Chondrocyte (in vitro differentiated cells): ENCODE results near the gene GABRB3. TPM values are rescaled to one million over a fixed set of nuclear protein-coding genes. Genes with fewer than 3 reads are reported as not detected.
A peak's percentile ranks its signal among the peaks of the same experiment; 100 is the strongest.

Experiments used
- DNase-seq: peaks from one replicate; pipeline ENCODE4 v3.0.0; 2021; ENCODE audit warnings: mixed read lengths, low spot score
- H3K27ac Mint-ChIP-seq: one replicate; pipeline ENCODE4 v1.8.0; 2021; ENCODE audit warnings: mild to moderate bottlenecking, moderate library complexity, mixed read lengths; ENCODE audit not compliant: unreplicated experiment
- H3K27me3 Mint-ChIP-seq: 2 replicates; pipeline ENCODE4 v1.8.0; 2021; ENCODE audit warnings: low read depth, mixed read lengths
- H3K36me3 Mint-ChIP-seq: 2 replicates; pipeline ENCODE4 v1.8.0; 2021; ENCODE audit warnings: low read depth, mixed read lengths
- H3K4me1 Mint-ChIP-seq: 2 replicates; pipeline ENCODE4 v1.8.0; 2021; ENCODE audit warnings: low read depth, mild to moderate bottlenecking, mixed read lengths
- H3K4me3 Mint-ChIP-seq: one replicate; pipeline ENCODE4 v1.8.0; 2021; ENCODE audit warnings: mild to moderate bottlenecking, moderate library complexity, mixed read lengths; ENCODE audit not compliant: unreplicated experiment
- H3K9me3 Mint-ChIP-seq: 2 replicates; pipeline ENCODE4 v1.8.0; 2021; ENCODE audit warnings: low read depth, mixed read lengths
- total RNA-seq: library from RNA; stranded (reverse); gene quantifications from 3 replicates; pipeline ENCODE4 v1.2.1, GENCODE V29; 2021
- TF ChIP-seq, protein P1 (sequence below): fragments of 200-600 bp; sonication (generic); IDR thresholded peaks from 2 replicates; pipeline ENCODE4 v1.5.0; 2021; ENCODE audit warnings: antibody characterized with exemption, mild to moderate bottlenecking, moderate library complexity

The GABRB3 gene
- total RNA-seq, 1 donor from 2014 or later: 1.6 TPM

DNA sequence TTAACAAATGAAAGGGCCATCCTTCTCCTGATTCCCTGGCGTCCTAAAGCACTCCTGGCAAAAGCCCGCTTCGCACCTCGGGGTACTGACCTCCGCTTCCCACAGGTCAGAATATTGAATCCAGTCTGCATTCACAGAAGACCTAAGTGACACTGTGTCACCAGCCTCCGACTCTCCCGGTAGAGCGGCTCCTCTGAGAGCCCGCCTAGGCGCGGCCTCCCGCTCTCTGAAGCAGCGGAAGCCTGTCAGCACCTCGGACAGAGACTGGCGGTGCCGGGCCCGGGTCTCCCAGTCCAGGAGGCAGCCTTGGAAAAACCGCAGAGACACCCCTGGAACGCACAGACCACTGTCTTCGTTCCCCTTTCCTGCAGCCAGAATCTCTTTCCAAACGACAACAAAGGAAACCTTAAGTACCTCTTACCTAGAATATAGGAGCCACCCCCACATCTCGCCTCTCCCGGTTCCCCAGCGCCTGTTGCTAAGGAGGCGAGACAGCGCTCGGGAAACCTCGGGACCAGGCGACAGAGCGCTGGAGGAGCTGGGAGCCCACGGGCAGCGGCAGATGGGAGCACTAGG, 1.2 kb downstream of the GABRB3 start:
- DNase-seq: no peak
- peaks cover 9% of the 10 kb centered on the region for H3K4me1 Mint-ChIP-seq
- H3K27me3 Mint-ChIP-seq: peaks cover 50% of the 10 kb centered on the region

DNA sequence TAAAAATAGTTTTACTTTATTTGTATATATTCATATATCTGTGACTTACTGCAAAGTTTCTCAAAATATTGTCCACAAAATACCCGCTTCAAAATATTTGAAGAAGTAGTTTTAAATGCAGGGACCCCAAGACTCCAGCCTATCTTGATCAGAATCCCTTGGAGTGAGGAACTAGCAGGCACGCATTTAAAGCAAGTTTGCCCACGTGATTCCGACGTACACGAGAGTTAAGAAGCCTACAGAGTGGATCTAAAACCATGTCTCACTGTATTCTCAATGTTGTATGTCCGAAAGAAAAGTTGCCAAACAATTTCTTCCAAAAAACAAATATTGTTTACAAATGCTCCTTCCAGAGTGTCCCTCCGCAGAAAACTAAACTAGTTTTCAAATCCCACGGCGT, 1.7 kb downstream of the GABRB3 start:
- Mint-ChIP-seq H3K4me1 (peaks cover 9% of the 10 kb centered on the region), H3K27me3 (peaks cover 50% of the 10 kb centered on the region)
- TF ChIP-seq, protein P1, sequence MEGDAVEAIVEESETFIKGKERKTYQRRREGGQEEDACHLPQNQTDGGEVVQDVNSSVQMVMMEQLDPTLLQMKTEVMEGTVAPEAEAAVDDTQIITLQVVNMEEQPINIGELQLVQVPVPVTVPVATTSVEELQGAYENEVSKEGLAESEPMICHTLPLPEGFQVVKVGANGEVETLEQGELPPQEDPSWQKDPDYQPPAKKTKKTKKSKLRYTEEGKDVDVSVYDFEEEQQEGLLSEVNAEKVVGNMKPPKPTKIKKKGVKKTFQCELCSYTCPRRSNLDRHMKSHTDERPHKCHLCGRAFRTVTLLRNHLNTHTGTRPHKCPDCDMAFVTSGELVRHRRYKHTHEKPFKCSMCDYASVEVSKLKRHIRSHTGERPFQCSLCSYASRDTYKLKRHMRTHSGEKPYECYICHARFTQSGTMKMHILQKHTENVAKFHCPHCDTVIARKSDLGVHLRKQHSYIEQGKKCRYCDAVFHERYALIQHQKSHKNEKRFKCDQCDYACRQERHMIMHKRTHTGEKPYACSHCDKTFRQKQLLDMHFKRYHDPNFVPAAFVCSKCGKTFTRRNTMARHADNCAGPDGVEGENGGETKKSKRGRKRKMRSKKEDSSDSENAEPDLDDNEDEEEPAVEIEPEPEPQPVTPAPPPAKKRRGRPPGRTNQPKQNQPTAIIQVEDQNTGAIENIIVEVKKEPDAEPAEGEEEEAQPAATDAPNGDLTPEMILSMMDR: no peak

More for the DNA sequence above, 1.2 kb downstream of the GABRB3 start:
- TF ChIP-seq, protein P1: no peak
- Mint-ChIP-seq H3K9me3 (no peaks in the 10 kb centered on the region), H3K36me3 (peaks cover 1% of the 10 kb centered on the region), H3K4me3 (peak overlapping the region; percentile 70), H3K27ac (no peak overlapping the region)

DNA sequence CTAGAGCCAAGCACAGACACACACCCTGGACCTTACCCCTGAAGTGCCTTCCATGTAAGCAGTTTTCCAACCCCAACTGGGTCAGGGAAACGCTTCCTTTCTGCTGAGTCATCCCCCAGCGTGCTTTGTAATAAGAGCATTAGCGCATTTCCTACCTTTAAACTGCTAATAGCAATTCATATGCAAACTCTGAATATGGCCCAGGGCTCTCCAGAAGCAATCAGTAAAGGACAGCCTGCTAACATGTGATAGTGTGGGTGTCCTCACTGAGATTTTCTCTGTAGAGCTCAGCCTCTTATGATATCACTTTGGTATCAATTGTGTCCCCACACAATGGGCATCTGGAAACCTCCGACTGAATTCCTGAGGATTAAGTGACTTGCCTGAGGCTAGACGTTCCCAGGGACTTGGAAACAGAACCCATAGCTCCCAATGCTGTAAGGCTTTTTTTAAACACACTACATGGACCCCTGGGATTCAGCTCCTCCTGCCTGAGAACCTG, 5.6 kb downstream of the GABRB3 start:
- Mint-ChIP-seq H3K4me3 (no peak overlapping the region), H3K36me3 (no peaks in the 10 kb centered on the region), H3K27me3 (peaks cover 30% of the 10 kb centered on the region), H3K9me3 (no peaks in the 10 kb centered on the region), H3K4me1 (peaks cover 6% of the 10 kb centered on the region), H3K27ac (no peak overlapping the region)
- TF ChIP-seq, protein P1: no peak
- DNase-seq: no peak

More for the DNA sequence above, 1.7 kb downstream of the GABRB3 start:
- Mint-ChIP-seq H3K36me3 (peaks cover 1% of the 10 kb centered on the region), H3K9me3 (no peaks in the 10 kb centered on the region), H3K27ac (no peak overlapping the region), H3K4me3 (no peak overlapping the region)
- DNase-seq: no peak

DNA sequence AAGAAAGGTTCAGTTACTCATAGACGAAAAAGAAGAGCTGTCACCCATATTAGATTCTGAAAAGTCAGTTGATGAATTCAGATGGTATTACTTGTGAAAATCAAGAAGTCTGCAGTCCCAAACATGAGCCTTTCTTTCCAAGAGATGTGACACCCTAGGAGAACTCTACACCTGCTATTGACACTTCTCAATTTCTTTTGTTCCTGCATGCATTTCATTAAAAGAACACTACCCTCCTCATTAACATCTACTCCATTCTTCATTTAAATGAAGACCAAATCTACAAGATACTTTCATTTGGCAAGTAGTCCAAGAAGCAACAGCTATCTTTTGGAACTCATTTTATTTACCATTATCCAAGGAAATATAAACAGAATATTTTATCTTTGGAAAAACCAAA, 6.6 kb downstream of the GABRB3 start:
- no peaks in the 10 kb centered on the region for H3K4me1 Mint-ChIP-seq
- H3K36me3 Mint-ChIP-seq: no peaks in the 10 kb centered on the region
- no peak for DNase-seq
- H3K27me3 Mint-ChIP-seq: peaks cover 23% of the 10 kb centered on the region
- H3K27ac Mint-ChIP-seq: no peak overlapping the region
- no peak overlapping the region for H3K4me3 Mint-ChIP-seq
- H3K9me3 Mint-ChIP-seq: no peaks in the 10 kb centered on the region
- TF ChIP-seq, protein P1: no peak

DNA sequence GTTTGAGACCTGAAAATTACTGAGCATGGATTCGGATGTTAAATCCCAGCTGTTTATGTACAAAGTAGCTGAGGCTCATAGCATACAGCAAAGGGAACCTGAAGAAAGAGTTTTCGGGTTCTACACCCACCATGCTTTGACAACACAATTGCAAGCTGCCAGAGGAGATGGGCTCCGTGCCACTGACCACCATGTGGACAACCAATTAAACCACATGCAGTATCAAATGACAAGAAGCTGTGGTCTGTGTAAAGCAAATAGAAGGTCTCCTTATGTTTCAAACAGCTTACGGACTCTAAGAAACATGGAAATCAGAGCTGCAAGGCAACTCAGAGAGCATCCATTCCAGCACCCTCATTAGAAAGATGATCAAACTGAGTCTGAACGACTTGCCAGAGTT, 12.9 kb downstream of the GABRB3 start:
- Mint-ChIP-seq H3K4me1 (no peaks in the 10 kb centered on the region), H3K27me3 (peaks cover 3% of the 10 kb centered on the region), H3K9me3 (no peaks in the 10 kb centered on the region), H3K4me3 (no peak overlapping the region), H3K36me3 (no peaks in the 10 kb centered on the region), H3K27ac (no peak overlapping the region)
- TF ChIP-seq, protein P1: no peak
- no peak for DNase-seq
